ENCODE results near the gene UBE2D4.
"Not testable (repeated sequence)": the region's sequence is repeated elsewhere in the genome, so short reads cannot be mapped to it uniquely, and the experiment has no call there.

Gene UBE2D4

DNA sequence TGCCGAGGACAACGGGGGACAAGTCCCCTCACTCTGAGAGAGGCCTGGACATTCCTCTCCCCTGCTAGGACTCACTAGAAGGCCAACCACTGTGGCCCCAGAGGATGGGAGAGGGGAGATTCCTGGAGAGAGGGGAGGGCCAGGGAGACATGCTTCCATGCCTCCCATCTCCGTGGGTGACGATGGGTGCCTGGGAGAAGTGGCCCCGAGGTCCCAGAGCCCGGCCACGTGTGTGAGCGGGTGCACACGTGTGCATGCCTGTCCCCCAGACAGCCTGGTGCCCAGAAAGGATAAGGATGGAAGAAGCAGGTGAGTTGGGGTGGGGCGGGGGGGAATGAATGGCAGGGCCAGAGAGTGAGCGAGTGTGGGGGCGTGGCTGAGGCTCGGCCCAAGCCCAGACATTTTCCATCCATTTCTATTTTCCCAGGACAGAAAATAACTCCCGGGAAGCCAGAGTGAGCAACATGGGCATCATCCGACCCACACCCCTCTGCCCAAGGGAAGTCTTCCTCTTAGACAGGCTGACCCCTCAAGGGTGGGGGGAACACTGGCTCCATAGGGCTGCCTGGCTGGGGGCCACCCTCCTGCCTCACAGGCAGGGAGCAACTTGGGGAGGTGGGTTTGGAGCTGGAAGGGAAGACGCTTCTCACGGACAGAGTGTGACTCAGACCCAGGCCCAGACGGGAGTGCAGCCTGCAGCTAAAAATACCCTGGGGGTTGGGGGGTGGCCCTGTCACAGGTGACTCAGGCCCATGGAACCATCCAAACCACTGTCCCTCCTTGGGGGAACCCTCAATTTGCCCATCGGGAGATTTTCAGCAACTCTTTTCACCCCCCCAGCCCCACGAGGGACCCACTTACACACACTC is 42.2 kb downstream of the UBE2D4 start:
- DNase-seq (ENCODE audit: low read depth), result not testable (repeated sequence)

DNA sequence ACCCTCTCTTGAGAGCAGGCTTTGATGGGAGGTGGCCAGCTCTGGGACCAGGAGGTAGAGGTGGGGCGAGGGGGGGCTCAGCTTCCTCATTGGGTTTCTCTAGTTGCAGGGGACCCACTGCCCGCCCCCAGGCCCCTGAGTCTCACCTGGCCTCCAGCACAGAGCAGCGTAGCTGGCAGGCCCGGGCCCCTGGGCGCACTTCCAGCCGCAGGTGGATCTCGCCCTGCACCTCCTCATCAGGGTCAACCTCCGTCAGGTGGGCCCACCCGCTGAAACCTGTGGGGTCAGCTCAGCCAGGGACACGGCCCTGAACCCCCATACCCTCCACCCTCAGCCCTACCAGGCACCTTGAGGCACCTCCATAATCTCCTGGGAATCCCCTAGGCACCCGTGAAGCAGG is 43.4 kb downstream of the UBE2D4 start:
- DNase-seq (ENCODE audit: low read depth), result not testable (repeated sequence)

DNA sequence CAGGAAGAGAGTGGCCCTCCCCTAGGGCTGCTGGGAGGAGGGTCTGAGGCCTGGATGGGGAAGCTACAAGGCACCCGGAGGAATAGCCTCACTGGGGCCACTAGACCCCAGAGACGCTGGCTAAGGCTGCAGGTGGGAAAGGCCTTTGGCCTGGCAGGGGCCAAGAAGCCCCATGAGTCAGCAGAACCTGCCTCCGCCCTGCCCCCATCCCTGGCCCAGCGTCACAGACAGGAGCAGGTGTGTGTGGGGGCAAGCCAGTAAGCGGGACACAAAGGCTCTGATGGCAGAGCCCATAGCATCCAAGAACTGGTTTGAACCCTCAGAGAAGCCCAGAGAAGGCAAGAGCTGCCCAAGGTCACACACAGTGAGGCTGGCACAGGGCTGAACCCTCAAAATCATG is 44.5 kb downstream of the UBE2D4 start:
- not testable (repeated sequence) for DNase-seq (ENCODE audit: low read depth)

DNA sequence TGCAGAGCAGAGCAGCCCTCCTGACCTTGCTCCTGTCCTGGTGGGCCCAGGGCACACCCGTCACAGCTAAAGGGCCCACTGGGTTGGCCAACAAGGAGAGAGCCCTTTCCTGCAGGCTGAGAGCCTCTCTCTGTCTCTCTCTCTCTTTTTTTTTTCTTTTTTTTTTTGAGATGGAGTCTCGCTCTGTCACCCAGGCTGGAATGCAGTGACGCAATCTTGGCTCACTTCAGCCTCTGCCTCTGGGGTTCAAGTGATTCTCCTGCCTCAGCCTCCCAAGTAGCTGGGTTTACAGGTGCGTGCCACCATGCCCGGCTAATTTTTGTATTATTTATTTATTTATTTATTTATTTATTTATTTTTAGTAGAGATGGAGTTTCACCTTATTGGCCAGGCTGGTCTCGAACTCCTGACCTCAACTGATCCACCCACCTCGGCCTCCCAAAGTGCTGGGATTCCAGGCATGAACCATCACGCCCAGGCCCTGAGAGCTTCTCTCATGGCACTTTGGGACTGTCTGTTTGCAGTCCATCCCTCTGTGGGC is 47.9 kb downstream of the UBE2D4 start:
- not testable (repeated sequence) for DNase-seq (ENCODE audit: low read depth)

DNA sequence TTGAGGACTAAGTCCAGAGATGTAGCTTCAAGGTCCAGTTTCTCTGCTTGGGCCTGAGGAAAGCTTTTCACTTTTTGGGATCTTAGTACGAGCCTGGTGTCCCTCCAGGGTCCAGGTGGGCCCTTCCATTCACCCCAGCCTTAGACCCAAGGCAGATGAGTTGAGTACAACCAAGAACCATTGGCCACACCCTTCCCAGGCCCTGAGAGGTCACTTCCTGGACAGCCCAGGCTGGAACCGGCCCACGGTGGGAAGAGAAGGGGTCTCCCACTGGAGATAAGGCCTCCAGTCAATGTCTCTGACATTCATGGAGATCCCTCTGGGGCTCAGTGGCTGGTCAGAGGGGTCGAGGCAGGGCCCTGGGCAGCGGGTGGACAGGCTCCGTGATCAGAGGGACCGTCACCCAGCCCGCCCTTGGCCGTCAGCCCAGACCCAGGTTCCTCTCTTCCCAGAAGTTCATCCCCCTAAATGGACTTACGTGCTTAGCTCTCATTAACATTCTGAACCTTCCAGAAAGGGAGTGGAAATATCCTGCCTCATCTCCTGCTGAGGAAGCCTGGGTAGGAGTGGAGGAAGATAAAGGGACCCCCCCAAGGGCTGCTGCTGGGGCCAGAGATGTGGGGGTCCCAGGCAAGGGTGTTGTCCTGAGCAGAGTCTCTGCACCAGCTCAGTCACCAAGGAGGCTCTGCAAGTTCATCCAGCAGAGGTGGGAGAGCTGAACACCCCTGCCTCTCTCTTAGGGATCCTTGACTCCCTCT is 48.7 kb downstream of the UBE2D4 start:
- DNase-seq (ENCODE audit: low read depth), result not testable (repeated sequence)

DNA sequence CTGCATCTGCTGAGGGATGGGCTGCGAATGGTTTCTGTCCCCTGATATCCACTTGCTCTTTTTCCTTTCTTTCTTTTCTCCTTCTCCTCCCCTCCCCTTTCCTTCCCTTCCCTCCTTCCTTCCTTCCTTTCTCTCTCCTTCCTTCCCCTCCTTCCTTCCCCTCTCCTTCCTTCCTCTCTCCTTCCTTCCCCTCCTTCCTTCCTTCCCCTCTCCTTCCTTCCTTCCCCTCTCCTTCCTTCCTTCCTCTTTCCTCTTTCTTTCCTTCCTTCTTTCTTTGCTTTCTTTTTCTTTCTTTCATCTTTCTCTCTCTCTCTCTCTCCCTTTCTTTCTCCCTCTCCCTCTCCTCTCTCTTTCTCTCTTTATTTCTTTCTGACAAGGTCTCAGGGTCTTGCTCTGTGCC is 51.3 kb downstream of the UBE2D4 start:
- DNase-seq (ENCODE audit: low read depth), result no peak

DNA sequence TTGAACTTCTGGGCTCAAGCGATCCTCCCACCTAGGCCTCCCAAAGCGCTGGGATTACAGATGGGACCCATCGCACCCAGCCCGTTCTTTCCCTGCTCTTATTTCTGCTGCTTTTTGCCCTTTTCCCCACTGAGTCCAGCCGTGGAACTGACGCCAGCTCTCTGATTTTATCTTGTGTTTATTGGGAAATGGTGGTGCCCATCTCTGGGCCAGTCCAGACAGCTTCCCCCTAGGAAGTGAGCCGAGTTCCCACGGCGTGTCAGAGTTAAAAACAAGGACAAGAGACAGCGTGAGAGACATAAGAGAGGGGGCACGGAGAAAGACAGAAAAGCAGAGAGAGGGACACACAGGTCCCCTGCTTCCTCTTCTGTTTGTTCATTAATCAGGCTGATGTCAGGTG is 51.9 kb downstream of the UBE2D4 start:
- DNase-seq (ENCODE audit: low read depth), result not testable (repeated sequence)

DNA sequence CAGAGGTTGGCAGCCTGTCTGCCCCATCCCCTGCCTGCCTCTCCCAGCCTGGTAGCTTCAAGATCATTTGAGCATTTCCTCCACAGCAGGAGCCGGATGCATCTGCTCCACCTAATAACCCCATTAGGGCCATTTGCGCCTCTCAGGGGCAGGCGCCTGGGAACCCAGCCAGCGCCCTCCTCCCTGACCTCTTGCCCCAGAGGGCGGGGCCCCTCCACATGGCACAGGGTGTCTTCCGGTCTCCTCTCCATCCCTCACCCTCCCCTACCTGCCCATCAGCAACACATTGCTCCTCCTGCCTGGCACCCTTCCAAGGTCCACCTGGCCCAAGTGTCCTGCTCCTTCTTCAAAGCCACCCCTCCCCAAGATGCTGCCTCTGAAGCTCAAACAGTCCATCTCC is 56.6 kb downstream of the UBE2D4 start:
- DNase-seq (ENCODE audit: low read depth), result not testable (repeated sequence)

DNA sequence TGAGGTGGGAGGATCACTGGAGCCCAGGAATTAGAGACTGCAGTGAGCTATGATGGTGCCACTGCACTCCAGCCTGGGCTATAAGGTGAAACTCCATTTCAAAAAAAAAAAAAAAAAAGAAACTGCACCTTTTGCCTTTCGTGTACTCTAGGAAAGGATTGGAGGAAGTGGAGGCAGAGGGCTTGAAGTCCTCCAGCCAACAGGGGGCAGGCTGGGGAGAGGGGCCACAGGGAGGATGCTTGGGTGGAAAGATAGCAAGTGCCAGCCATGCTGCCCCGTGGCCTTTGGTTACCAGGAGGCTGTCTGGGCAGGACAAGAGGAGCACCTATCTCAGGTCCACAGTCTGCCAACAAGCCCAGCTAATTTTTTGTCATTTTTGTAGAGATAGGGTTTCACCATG is 57.5 kb downstream of the UBE2D4 start:
- DNase-seq (ENCODE audit: low read depth), result not testable (repeated sequence)

DNA sequence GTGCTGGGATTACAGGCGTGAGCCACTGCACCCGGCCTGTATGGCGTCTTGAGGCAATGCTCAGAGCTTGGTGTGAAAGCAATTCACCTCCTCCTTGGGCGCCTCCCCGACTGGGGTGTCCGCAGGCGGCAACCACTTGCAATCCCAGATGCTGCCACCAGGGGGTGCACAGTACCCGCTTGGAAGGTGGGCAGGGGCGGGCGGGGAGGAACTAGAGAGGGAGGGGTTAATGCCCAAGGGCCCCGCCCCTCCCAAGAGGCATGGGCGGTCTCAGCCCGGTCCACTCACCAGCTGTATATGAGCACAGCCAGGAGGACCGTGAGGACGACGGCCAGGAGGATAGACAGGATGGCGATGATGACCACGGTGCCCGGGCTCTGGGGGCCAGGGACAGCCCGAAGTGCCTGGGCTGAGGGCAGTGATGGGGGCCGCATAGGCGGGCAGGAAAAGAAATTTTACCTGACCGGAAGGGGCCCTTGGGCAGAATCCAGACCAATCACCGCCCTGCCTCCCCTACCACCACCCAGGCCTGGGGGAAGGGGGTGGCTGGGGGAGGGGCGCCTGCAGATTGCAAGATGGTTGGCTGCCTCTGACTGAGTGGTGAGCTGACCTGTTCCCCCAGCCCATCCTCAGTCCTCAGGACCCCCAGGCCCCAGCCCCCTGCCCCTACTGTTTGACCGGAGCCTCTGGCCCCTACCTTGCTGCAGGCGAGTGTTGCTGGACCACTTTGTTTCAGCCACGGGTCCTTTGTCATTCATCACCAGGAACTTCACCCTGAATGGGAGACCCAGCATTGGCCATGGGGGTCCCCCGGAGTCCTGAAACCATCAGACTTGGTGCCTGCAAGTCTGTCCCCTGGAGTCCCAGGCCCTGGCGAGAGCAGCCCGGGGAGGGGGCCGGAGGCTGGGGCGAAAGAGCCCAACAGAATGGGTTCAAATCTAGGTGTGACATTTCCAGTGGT is 59.9 kb downstream of the UBE2D4 start:
- peak; percentile 5 for DNase-seq (ENCODE audit: low read depth)

DNA sequence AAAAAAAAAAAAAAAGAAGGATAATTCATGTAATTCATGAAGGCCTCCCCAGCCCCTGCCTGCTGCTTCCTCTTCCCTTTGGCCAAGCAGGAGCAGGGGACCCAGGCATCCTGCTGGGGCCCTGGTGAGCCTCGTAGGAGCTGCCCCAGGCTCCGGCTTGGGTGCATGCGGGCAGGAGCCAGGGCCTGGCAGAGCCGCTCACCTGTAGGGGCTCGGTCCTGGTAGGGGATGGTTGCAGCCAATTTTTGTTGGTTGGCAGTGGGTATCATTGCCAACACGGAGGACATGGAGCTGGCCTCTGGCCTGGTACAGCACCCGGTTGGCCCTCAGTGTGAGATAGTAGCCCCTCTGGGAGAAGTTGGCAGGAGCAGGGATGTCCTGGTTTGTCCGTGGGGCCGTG is 61.2 kb downstream of the UBE2D4 start:
- DNase-seq (ENCODE audit: low read depth), result not testable (repeated sequence)

DNA sequence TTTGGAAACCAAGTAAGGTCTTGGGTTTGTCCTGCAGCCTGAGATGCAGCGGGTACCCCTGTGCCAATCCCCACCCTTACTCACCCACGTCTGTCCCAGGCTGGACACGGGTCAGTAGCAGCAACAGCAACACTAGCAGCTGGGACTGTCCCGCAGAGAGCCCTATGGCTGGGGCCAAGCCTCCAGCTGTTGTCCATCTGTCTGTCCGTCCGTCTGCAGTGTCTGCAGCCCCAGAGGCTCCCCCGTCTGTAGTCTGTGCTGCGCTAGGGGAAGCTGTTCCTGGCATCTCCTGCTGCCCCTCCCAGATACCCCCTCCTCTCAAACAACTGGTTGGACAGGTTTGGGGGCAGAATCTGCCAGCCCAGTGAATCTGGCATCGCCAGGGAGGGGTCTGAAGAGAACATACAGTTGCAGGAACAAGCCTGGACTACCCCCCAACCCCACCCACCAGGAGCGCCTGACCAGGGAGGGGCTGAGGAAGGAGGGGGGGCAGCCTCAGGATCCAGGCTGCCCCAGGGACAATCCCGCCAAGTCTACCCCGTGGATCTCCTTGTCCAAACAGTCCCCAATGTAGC is 63.9 kb downstream of the UBE2D4 start:
- not testable (repeated sequence) for DNase-seq (ENCODE audit: low read depth)

DNA sequence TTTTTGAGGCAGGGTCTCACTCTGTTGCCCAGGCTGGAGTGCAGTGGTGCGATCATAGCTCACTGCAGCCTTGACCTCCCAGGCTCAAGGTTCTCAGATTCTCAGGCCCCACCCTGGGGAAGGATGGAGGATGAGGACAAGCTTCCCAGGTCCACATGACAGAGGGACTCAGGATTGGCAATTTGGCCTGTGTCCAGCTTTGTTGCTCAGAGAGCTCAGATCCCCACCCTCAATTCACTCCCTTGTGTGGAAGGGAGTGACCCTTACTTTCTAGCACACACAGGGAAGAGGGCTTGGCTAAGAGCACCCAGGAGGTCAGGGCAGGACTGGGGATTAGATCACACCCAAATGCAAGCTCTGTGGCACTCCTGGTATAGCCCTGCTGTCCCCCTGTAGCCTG is 64.6 kb downstream of the UBE2D4 start:
- DNase-seq (ENCODE audit: low read depth), result not testable (repeated sequence)

DNA sequence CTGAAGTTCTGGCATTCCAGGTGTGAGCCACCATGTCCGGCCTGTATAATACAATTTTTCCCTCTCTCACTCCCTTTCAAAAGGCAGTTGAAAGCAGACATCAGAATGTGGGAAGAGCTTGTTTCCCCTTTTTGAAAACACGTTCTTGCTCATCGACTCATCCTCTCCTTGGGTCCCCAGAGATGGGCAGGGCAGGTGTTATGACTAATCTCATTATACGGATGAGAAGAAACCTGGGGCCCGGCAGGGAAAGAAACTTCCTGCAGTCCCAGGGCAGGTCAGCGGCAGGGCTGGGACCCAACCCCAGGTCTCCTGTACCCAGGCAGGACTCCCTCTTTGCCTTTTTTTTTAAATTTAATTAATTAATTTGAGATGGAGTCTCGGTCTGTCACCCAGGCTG is 66.7 kb downstream of the UBE2D4 start:
- DNase-seq (ENCODE audit: low read depth), result not testable (repeated sequence)

DNA sequence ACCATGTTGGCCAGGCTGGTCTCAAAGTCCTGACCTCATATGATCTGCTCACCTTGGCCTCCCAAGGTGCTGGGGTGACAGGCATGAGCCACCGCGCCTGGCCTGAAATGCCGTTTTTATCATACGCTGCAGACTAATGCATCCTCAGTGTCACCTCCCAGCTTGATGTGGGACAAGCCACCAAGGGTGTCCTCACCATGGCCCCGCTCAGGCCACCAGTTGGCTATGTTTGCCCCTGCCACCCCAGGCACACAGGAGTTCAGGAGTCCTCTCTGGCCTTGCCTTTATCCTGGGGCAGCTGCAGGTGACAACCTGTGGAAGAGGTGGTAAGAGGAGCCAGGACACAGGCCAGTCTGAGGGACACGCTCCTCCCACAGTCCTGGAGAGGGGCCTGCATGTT is 68.4 kb downstream of the UBE2D4 start:
- not testable (repeated sequence) for DNase-seq (ENCODE audit: low read depth)

DNA sequence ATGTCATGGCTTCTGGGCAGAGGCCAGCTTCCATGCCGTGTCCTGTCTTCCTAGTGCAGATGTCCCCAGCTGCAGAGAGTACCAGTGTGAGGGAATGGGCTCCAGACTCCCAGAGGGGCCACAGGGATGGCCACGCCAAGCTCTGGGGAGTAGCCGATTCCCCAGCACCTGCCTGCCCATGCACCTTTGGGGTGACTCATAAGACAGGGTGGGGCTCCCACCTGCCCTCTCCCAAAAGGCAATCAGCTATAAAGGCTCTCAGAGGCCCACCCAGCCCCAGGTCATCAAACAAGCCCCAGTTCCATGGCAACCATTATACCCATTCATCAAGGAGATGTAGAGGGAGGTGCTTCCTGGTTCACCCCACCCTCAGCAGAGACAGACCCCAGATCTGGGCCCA is 71.3 kb downstream of the UBE2D4 start, which contains the start of gene SPDYE1:
SPDYE1 (plus strand) TSS at position 366 of the 400 bp plus-strand sequence. CDS start 2,053 bp downstream, outside the sequence.
- DNase-seq (ENCODE audit: low read depth), result not testable (repeated sequence)
